Activated CD4-positive, CD25-positive, alpha-beta regulatory T cell (primary cell): ENCODE results near the gene WWOX.
"Not testable (repeated sequence)": the region's sequence is repeated elsewhere in the genome, so short reads cannot be mapped to it uniquely, and the experiment has no call there.

Experiments
- DNase-seq, 4 experiments: peaks; one replicate each; lab custom pipeline; 2025; lab: John Stamatoyannopoulos, UW

Gene WWOX

GRCh38 chr16:79026117-79026516 lies 926.7 kb downstream of the WWOX start:
- no peak for DNase-seq

- no peak for DNase-seq
Measured at GRCh38 chr16:79036541-79036940, 937.1 kb downstream of the WWOX start.

GRCh38 chr16:79037521-79038373 lies 938.3 kb downstream of the WWOX start:
- DNase-seq = no peak

GRCh38 chr16:79041206-79041605 lies 941.8 kb downstream of the WWOX start:
- DNase-seq = no peak

- DNase-seq = no peak
Measured at GRCh38 chr16:79042141-79042540, 942.7 kb downstream of the WWOX start.

GRCh38 chr16:79042886-79043285 lies 943.4 kb downstream of the WWOX start:
- no peak for DNase-seq

GRCh38 chr16:79045191-79045590 lies 945.7 kb downstream of the WWOX start:
- DNase-seq = no peak

- DNase-seq = no peak
Measured at GRCh38 chr16:79047337-79047736, 947.9 kb downstream of the WWOX start.

GRCh38 chr16:79049040-79049439 lies 949.6 kb downstream of the WWOX start:
- DNase-seq = no peak

- DNase-seq = no peak
Measured at GRCh38 chr16:79050063-79050462, 950.6 kb downstream of the WWOX start.

- no peak for DNase-seq
Measured at GRCh38 chr16:79051313-79051712, 951.9 kb downstream of the WWOX start.

- DNase-seq = not testable (repeated sequence)
Measured at GRCh38 chr16:79052198-79052597, 952.7 kb downstream of the WWOX start.

GRCh38 chr16:79053577-79053976 lies 954.1 kb downstream of the WWOX start:
- no peak for DNase-seq

GRCh38 chr16:79054211-79054984 lies 954.9 kb downstream of the WWOX start:
- no peak for DNase-seq

GRCh38 chr16:79055251-79055970 lies 956.0 kb downstream of the WWOX start:
- DNase-seq = no peak

- DNase-seq = no peak
Measured at GRCh38 chr16:79061181-79061580, 961.7 kb downstream of the WWOX start.

GRCh38 chr16:79062336-79062735 lies 962.9 kb downstream of the WWOX start:
- DNase-seq = no peak

GRCh38 chr16:79062821-79063220 lies 963.4 kb downstream of the WWOX start:
- DNase-seq = no peak

GRCh38 chr16:79064256-79064972 lies 965.0 kb downstream of the WWOX start:
- DNase-seq = no peak

GRCh38 chr16:79066561-79066960 lies 967.1 kb downstream of the WWOX start:
- DNase-seq = no peak

GRCh38 chr16:79067600-79067999 lies 968.1 kb downstream of the WWOX start:
- DNase-seq = no peak

GRCh38 chr16:79069121-79069520 lies 969.7 kb downstream of the WWOX start:
- no peak for DNase-seq
